Epithelial cell of esophagus (primary cell): ENCODE measurements around the gene PROM1.
A peak's percentile ranks its signal among the peaks of the same experiment; 100 is the strongest.

Source experiments
- DNase-seq: peaks from one replicate; pipeline ENCODE4 v3.0.0; 2010; ENCODE audit warnings: low read depth
- H3K4me3 ChIP-seq: 2 replicates; pipeline ENCODE4 v1.5.1; 2011; ENCODE audit warnings: mild to moderate bottlenecking, low read length, control low read depth
- TF ChIP-seq, protein P1 (sequence below): IDR thresholded peaks from 2 replicates; pipeline ENCODE4 v1.5.1; 2011; ENCODE audit warnings: low read depth, mild to moderate bottlenecking, low read length, control low read depth, inconsistent platforms; ENCODE audit not compliant: insufficient read depth; ENCODE audit errors: missing control alignments

Gene PROM1

DNA sequence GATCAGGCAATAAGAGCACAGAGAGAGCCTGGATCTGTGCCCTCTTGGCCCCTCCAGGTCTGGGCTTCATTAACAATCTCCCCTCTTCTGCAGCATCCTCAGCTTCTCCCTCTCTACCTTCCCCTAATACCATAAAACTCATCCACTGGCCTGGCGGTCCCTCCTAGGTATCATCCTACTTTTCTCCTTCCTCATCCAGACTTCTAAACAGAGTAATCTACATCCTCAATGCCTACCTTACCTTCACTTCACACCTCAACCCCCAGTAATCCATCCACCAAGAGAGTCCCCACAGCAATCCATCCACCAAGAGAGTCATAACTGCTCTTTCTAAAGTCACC, 162.3 kb downstream of the PROM1 start:
- TF ChIP-seq, protein P1, sequence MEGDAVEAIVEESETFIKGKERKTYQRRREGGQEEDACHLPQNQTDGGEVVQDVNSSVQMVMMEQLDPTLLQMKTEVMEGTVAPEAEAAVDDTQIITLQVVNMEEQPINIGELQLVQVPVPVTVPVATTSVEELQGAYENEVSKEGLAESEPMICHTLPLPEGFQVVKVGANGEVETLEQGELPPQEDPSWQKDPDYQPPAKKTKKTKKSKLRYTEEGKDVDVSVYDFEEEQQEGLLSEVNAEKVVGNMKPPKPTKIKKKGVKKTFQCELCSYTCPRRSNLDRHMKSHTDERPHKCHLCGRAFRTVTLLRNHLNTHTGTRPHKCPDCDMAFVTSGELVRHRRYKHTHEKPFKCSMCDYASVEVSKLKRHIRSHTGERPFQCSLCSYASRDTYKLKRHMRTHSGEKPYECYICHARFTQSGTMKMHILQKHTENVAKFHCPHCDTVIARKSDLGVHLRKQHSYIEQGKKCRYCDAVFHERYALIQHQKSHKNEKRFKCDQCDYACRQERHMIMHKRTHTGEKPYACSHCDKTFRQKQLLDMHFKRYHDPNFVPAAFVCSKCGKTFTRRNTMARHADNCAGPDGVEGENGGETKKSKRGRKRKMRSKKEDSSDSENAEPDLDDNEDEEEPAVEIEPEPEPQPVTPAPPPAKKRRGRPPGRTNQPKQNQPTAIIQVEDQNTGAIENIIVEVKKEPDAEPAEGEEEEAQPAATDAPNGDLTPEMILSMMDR = no peak
- no peak overlapping the region for H3K4me3 ChIP-seq
- DNase-seq = no peak

DNA sequence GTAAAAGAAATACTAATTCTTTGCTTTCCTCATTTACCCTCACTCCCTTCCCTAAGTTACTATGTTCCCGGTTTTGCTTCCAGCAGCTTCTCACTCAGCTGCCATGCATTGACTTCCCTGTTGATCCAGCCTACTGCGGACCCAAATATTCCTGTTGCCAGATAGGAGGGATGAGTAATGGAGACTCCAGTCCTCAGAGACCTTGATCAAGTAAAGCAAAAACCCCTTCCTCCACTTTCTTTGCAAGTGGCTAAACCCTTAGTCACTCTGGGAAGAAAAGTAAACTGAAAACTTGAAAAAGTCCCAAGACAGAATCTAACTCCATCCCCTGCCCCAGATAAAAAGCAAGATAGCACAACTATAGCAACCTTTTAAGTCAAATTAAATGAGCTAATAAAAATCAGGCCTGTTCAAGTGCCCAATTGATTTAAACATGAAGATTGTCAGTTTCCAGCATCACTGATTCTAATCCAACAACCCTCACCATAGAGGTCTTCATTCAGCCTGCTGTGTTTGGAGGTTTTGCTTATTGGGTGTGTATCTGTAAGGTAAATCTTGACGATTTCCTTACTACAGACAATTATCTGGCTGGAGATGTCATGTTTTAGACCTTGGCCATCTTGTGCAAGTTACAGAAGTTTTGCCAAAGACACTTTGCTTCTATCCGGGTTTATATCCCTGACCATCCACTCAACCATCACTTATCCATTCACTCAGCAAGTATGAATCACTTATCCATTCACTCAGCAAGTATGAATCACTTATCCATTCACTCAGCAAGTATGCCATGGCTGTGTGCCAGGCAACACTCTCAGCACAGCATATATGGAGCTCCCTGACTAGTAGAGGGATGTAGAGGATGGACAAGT, 162.9 kb downstream of the PROM1 start:
- TF ChIP-seq, protein P1 = no peak
- DNase-seq = peak; percentile 99
- H3K4me3 ChIP-seq = no peak overlapping the region

DNA sequence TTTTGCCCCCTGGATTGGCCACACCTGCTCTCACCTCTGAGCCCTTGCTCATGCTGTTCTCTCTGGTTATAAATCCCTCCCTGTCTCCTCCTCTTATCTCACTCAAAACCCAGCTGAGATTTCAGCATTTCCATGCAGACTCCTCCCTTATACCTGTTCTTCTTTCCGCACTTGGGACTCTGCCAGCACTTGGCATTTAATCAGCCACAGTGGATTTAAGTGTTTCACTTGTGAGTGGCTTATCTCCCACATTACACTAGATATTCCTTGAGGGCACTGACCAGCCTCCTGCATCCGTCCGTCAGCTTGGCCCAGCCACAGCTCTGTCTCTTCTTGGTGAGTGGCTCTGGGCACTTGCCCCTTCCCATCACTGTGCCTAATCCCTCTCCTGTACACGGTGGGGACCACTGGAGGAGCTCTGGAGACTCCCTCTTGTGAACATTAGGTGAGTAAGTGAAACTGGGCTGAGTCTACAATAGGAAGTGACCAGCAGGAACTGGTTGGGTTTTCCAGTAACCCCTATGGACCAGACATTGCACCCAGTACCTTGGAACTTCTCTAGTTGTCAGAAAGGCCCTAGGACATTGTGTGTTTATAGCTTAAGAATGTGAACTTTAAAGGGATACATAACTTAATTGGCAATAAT, 165.2 kb downstream of the PROM1 start:
- peak; percentile 83 for DNase-seq
- H3K4me3 ChIP-seq = no peak overlapping the region
- TF ChIP-seq, protein P1 = no peak
